ENCODE data around the gene PRDM12.

The PRDM12 gene

GRCh38 chr9:130666393-130667119, 2.2 kb downstream of the PRDM12 start:
- H3K27ac ChIP-seq: no peak overlapping the region
- TF ChIP-seq, protein P1, sequence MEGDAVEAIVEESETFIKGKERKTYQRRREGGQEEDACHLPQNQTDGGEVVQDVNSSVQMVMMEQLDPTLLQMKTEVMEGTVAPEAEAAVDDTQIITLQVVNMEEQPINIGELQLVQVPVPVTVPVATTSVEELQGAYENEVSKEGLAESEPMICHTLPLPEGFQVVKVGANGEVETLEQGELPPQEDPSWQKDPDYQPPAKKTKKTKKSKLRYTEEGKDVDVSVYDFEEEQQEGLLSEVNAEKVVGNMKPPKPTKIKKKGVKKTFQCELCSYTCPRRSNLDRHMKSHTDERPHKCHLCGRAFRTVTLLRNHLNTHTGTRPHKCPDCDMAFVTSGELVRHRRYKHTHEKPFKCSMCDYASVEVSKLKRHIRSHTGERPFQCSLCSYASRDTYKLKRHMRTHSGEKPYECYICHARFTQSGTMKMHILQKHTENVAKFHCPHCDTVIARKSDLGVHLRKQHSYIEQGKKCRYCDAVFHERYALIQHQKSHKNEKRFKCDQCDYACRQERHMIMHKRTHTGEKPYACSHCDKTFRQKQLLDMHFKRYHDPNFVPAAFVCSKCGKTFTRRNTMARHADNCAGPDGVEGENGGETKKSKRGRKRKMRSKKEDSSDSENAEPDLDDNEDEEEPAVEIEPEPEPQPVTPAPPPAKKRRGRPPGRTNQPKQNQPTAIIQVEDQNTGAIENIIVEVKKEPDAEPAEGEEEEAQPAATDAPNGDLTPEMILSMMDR (conservative IDR thresholded peaks at IDR 0.05): no peak

- no peak overlapping the region for H3K27ac ChIP-seq
- TF ChIP-seq, protein P1 (conservative IDR thresholded peaks at IDR 0.05): no peak
Observed at GRCh38 chr9:130667120-130667435, 2.7 kb downstream of the PRDM12 start.

- no peak overlapping the region for H3K27ac ChIP-seq
- TF ChIP-seq, protein P1 (conservative IDR thresholded peaks at IDR 0.05): no peak
Observed at GRCh38 chr9:130668196-130668595, 3.8 kb downstream of the PRDM12 start.

- TF ChIP-seq, protein P1 (conservative IDR thresholded peaks at IDR 0.05): no peak
- H3K27ac ChIP-seq: no peak overlapping the region
Observed at GRCh38 chr9:130668659-130669058, 4.3 kb downstream of the PRDM12 start.

DNA sequence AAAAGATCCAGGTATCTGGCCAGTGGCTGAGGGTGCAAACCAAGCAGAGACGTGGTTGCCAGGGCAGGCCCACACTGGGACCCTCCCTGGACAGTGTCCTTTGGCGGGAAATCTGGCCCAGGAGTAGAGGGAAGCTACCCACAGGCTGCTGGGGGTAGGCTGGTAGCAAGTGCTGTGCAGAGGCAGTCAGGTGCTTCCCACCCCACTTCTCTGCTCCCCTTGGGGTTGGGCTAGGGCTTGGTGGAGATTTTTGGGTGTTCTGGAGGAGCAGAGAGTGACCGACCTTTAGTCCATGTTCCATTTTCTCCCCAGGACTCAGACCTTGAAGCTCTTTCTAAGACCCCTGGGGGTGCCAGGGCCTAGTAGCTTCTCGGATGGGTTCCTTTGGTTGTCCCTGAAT, 5.6 kb downstream of the PRDM12 start:
- TF ChIP-seq, protein P1 (conservative IDR thresholded peaks at IDR 0.05): no peak
- H3K27ac ChIP-seq: no peak overlapping the region

DNA sequence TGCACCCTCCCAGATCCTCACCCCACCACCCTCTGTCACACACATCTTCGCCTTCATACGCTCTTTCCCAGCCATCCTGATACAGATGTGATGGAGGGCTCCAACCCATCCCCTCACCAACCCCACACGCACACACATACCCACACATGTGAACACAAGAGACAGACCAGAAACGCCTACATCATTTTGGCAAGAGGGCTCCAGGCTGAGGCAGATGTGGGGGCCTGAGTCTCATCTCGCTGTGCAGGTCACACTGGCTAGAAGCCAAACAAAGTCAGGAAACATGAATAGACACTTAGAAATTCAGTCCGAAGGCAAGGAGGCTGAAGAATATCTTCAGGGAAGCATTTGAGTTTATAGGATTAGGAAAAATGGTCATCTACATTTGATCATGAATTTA, 6.2 kb downstream of the PRDM12 start:
- TF ChIP-seq, protein P1 (conservative IDR thresholded peaks at IDR 0.05): no peak
- H3K27ac ChIP-seq: no peak overlapping the region

GRCh38 chr9:130672466-130672865, 8.1 kb downstream of the PRDM12 start:
- no peak overlapping the region for H3K27ac ChIP-seq
- TF ChIP-seq, protein P1 (conservative IDR thresholded peaks at IDR 0.05): no peak
